ENCODE data around the gene IFT122. TPM values are rescaled to one million over a fixed set of nuclear protein-coding genes. Genes with fewer than 3 reads are reported as not detected.

Gene IFT122
- total and polyA plus RNA-seq, 3 experiments from 2014 or later, result 4.3 to 16.5 (median 16.4) TPM

DNA sequence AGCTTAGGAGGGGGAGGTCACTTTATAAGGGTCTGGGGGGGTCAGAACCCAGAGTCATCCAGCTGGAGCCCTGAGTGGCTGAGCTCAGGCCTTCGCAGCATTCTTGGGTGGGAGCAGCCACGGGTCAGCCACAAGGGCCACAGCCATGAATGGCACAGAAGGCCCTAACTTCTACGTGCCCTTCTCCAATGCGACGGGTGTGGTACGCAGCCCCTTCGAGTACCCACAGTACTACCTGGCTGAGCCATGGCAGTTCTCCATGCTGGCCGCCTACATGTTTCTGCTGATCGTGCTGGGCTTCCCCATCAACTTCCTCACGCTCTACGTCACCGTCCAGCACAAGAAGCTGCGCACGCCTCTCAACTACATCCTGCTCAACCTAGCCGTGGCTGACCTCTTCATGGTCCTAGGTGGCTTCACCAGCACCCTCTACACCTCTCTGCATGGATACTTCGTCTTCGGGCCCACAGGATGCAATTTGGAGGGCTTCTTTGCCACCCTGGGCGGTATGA, 88.6 kb downstream of the IFT122 start, which contains the start of gene RHO:
Gene RHO (plus strand): TSS at position 51 of the 512 bp plus-strand sequence. CDS start 95 bp downstream, at position 146.
- Mint-ChIP-seq H3K27ac (peak within 1 kb of the TSS in 3 of 8 donors; percentile 6 to 33 (median 29)), H3K27me3 (no peaks in the 10 kb centered on the region)

GRCh38 chr3:129529436-129530210, 89.6 kb downstream of the IFT122 start:
- H3K27ac Mint-ChIP-seq, result peak overlapping the region in 2 of 8 donors; percentile 38 to 47
- H3K36me3 Mint-ChIP-seq, result no peaks in the 10 kb centered on the region
- no peak overlapping the region for H3K4me3 Mint-ChIP-seq
- Histone ChIP-seq H3K36me3 (ENCODE audit: insufficient read depth, low read length) (no peaks in the 10 kb centered on the region), H3K9me3 (ENCODE audit: low read length) (no peaks in the 10 kb centered on the region), H3K4me1 (ENCODE audit: insufficient read depth, low read length) (no peaks in the 10 kb centered on the region), H3K4me3 (ENCODE audit: low read length) (no peak overlapping the region), H3K27me3 (ENCODE audit: insufficient read depth, low read length, poor library complexity, severe bottlenecking) (no peaks in the 10 kb centered on the region), H3K27ac (ENCODE audit: low read depth, low read length) (no peak overlapping the region)
- POLR2A ChIA-PET, result no interaction called here
- no peaks in the 10 kb centered on the region for H3K4me1 Mint-ChIP-seq
- CTCF ChIA-PET, result no interaction called here
- DNase-seq, result no peak
- no peaks in the 10 kb centered on the region for H3K9me3 Mint-ChIP-seq
- no peaks in the 10 kb centered on the region for H3K27me3 Mint-ChIP-seq

More for the DNA sequence above, 88.6 kb downstream of the IFT122 start, which contains the start of gene RHO:
- H3K4me1 Mint-ChIP-seq, result no peaks in the 10 kb centered on the region
- Histone ChIP-seq H3K9me3 (ENCODE audit: low read length) (no peaks in the 10 kb centered on the region), H3K4me1 (ENCODE audit: insufficient read depth, low read length) (no peaks in the 10 kb centered on the region), H3K36me3 (ENCODE audit: insufficient read depth, low read length) (no peaks in the 10 kb centered on the region), H3K4me3 (ENCODE audit: low read length) (no peak within 1 kb of the TSS), H3K27ac (ENCODE audit: low read depth, low read length) (no peak within 1 kb of the TSS), H3K27me3 (ENCODE audit: insufficient read depth, low read length, poor library complexity, severe bottlenecking) (no peaks in the 10 kb centered on the region)
- H3K36me3 Mint-ChIP-seq, result no peaks in the 10 kb centered on the region
- H3K9me3 Mint-ChIP-seq, result no peaks in the 10 kb centered on the region
- CTCF ChIA-PET, result interaction anchor here (1.0 kb wide), 1 partner anchor 18 kb away, joined by 3 read pairs; no protein-coding TSS in a partner anchor
- H3K4me3 Mint-ChIP-seq, result no peak within 1 kb of the TSS
- DNase-seq, result no peak
- POLR2A ChIA-PET, result no interaction called here

GRCh38 chr3:129530251-129530791, 90.3 kb downstream of the IFT122 start:
- no peak for DNase-seq
- CTCF ChIA-PET, result no interaction called here

GRCh38 chr3:129530821-129531220, 90.8 kb downstream of the IFT122 start:
- Histone ChIP-seq H3K27me3 (ENCODE audit: insufficient read depth, low read length, poor library complexity, severe bottlenecking) (no peaks in the 10 kb centered on the region), H3K4me1 (ENCODE audit: insufficient read depth, low read length) (no peaks in the 10 kb centered on the region), H3K9me3 (ENCODE audit: low read length) (no peaks in the 10 kb centered on the region), H3K4me3 (ENCODE audit: low read length) (no peak overlapping the region), H3K27ac (ENCODE audit: low read depth, low read length) (no peak overlapping the region), H3K36me3 (ENCODE audit: insufficient read depth, low read length) (no peaks in the 10 kb centered on the region)
- Mint-ChIP-seq H3K36me3 (no peaks in the 10 kb centered on the region), H3K4me1 (no peaks in the 10 kb centered on the region), H3K9me3 (no peaks in the 10 kb centered on the region), H3K27ac (no peak overlapping the region), H3K4me3 (no peak overlapping the region), H3K27me3 (no peaks in the 10 kb centered on the region)
- ChIA-PET CTCF (no interaction called here), POLR2A (no interaction called here)
- no peak for DNase-seq

More at GRCh38 chr3:129530251-129530791, 90.3 kb downstream of the IFT122 start:
- Histone ChIP-seq H3K4me1 (ENCODE audit: insufficient read depth, low read length) (no peaks in the 10 kb centered on the region), H3K4me3 (ENCODE audit: low read length) (no peak overlapping the region), H3K27me3 (ENCODE audit: insufficient read depth, low read length, poor library complexity, severe bottlenecking) (no peaks in the 10 kb centered on the region), H3K9me3 (ENCODE audit: low read length) (no peaks in the 10 kb centered on the region), H3K27ac (ENCODE audit: low read depth, low read length) (no peak overlapping the region), H3K36me3 (ENCODE audit: insufficient read depth, low read length) (no peaks in the 10 kb centered on the region)
- POLR2A ChIA-PET, result no interaction called here
- H3K4me3 Mint-ChIP-seq, result no peak overlapping the region
- no peaks in the 10 kb centered on the region for H3K9me3 Mint-ChIP-seq
- no peaks in the 10 kb centered on the region for H3K27me3 Mint-ChIP-seq
- peak overlapping the region in 1 of 8 donors; percentile 38 for H3K27ac Mint-ChIP-seq
- no peaks in the 10 kb centered on the region for H3K4me1 Mint-ChIP-seq
- no peaks in the 10 kb centered on the region for H3K36me3 Mint-ChIP-seq

- no peak overlapping the region for H3K27ac ChIP-seq (ENCODE audit: low read depth, low read length)
- POLR2A ChIA-PET, result no interaction called here
- H3K27me3 ChIP-seq (ENCODE audit: insufficient read depth, low read length, poor library complexity, severe bottlenecking), result no peaks in the 10 kb centered on the region
- Mint-ChIP-seq H3K36me3 (no peaks in the 10 kb centered on the region), H3K4me1 (no peaks in the 10 kb centered on the region), H3K9me3 (no peaks in the 10 kb centered on the region), H3K27me3 (no peaks in the 10 kb centered on the region), H3K4me3 (no peak overlapping the region), H3K27ac (peak overlapping the region in 2 of 8 donors; percentile 52 to 55)
- H3K36me3 ChIP-seq (ENCODE audit: insufficient read depth, low read length), result no peaks in the 10 kb centered on the region
- H3K4me1 ChIP-seq (ENCODE audit: insufficient read depth, low read length), result no peaks in the 10 kb centered on the region
- no peaks in the 10 kb centered on the region for H3K9me3 ChIP-seq (ENCODE audit: low read length)
- no peak overlapping the region for H3K4me3 ChIP-seq (ENCODE audit: low read length)
- CTCF ChIA-PET, result no interaction called here
- DNase-seq, result no peak
These were observed 91.7 kb downstream of the IFT122 start for GRCh38 chr3:129531699-129532098.

DNA sequence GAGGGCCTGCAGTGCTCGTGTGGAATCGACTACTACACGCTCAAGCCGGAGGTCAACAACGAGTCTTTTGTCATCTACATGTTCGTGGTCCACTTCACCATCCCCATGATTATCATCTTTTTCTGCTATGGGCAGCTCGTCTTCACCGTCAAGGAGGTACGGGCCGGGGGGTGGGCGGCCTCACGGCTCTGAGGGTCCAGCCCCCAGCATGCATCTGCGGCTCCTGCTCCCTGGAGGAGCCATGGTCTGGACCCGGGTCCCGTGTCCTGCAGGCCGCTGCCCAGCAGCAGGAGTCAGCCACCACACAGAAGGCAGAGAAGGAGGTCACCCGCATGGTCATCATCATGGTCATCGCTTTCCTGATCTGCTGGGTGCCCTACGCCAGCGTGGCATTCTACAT, 92.2 kb downstream of the IFT122 start:
- ChIA-PET CTCF (no interaction called here), POLR2A (no interaction called here)
- Mint-ChIP-seq H3K36me3 (no peaks in the 10 kb centered on the region), H3K4me3 (no peak overlapping the region), H3K27ac (no peak overlapping the region), H3K9me3 (no peaks in the 10 kb centered on the region), H3K27me3 (no peaks in the 10 kb centered on the region), H3K4me1 (no peaks in the 10 kb centered on the region)
- no peaks in the 10 kb centered on the region for H3K27me3 ChIP-seq (ENCODE audit: insufficient read depth, low read length, poor library complexity, severe bottlenecking)
- H3K4me3 ChIP-seq (ENCODE audit: low read length), result no peak overlapping the region
- H3K36me3 ChIP-seq (ENCODE audit: insufficient read depth, low read length), result no peaks in the 10 kb centered on the region
- DNase-seq, result no peak
- H3K4me1 ChIP-seq (ENCODE audit: insufficient read depth, low read length), result no peaks in the 10 kb centered on the region
- H3K9me3 ChIP-seq (ENCODE audit: low read length), result no peaks in the 10 kb centered on the region
- no peak overlapping the region for H3K27ac ChIP-seq (ENCODE audit: low read depth, low read length)

- no peak for DNase-seq
- ChIA-PET CTCF (no interaction called here), POLR2A (no interaction called here)
- Histone ChIP-seq H3K4me1 (ENCODE audit: insufficient read depth, low read length) (no peaks in the 10 kb centered on the region), H3K27ac (ENCODE audit: low read depth, low read length) (no peak overlapping the region), H3K4me3 (ENCODE audit: low read length) (no peak overlapping the region), H3K9me3 (ENCODE audit: low read length) (no peaks in the 10 kb centered on the region), H3K36me3 (ENCODE audit: insufficient read depth, low read length) (no peaks in the 10 kb centered on the region), H3K27me3 (ENCODE audit: insufficient read depth, low read length, poor library complexity, severe bottlenecking) (no peaks in the 10 kb centered on the region)
- Mint-ChIP-seq H3K9me3 (no peaks in the 10 kb centered on the region), H3K27me3 (no peaks in the 10 kb centered on the region), H3K4me1 (no peaks in the 10 kb centered on the region), H3K27ac (no peak overlapping the region), H3K4me3 (no peak overlapping the region), H3K36me3 (no peaks in the 10 kb centered on the region)
These were observed 93.4 kb downstream of the IFT122 start for GRCh38 chr3:129533406-129533805.

DNA sequence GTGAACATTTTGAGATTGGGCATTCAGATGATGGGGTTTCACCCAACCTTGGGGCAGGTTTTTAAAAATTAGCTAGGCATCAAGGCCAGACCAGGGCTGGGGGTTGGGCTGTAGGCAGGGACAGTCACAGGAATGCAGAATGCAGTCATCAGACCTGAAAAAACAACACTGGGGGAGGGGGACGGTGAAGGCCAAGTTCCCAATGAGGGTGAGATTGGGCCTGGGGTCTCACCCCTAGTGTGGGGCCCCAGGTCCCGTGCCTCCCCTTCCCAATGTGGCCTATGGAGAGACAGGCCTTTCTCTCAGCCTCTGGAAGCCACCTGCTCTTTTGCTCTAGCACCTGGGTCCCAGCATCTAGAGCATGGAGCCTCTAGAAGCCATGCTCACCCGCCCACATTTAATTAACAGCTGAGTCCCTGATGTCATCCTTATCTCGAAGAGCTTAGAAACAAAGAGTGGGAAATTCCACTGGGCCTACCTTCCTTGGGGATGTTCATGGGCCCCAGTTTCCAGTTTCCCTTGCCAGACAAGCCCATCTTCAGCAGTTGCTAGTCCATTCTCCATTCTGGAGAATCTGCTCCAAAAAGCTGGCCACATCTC, 94.5 kb downstream of the IFT122 start:
- no peaks in the 10 kb centered on the region for H3K36me3 ChIP-seq (ENCODE audit: insufficient read depth, low read length)
- Mint-ChIP-seq H3K36me3 (no peaks in the 10 kb centered on the region), H3K4me1 (no peaks in the 10 kb centered on the region), H3K9me3 (no peaks in the 10 kb centered on the region), H3K27ac (peak overlapping the region in 2 of 8 donors; percentile 9 to 81), H3K27me3 (no peaks in the 10 kb centered on the region), H3K4me3 (no peak overlapping the region)
- no peaks in the 10 kb centered on the region for H3K4me1 ChIP-seq (ENCODE audit: insufficient read depth, low read length)
- H3K27me3 ChIP-seq (ENCODE audit: insufficient read depth, low read length, poor library complexity, severe bottlenecking), result no peaks in the 10 kb centered on the region
- DNase-seq, result no peak
- ChIA-PET CTCF (no interaction called here), POLR2A (no interaction called here)
- no peaks in the 10 kb centered on the region for H3K9me3 ChIP-seq (ENCODE audit: low read length)
- no peak overlapping the region for H3K4me3 ChIP-seq (ENCODE audit: low read length)
- no peak overlapping the region for H3K27ac ChIP-seq (ENCODE audit: low read depth, low read length)
